Posterior vena cava (tissue), 2 donors: ENCODE data around the gene PRR23E. TPM values are rescaled to one million over a fixed set of nuclear protein-coding genes. Genes with fewer than 3 reads are reported as not detected.

ENCODE experiments used
- DNase-seq: peaks from one replicate; pipeline ENCODE4 v3.0.0-alpha.2; 2020; ENCODE audit warnings: low spot score
- intact Hi-C, 2 donors: fragments of 100-400 bp; cut with DNase I; formaldehyde crosslinking; loops; one replicate each; pipeline versions ENCODE4 v1.14.1 to v1.14.2; 2022 to 2023
- long read RNA-seq, 2 donors: library from polyadenylated mRNA; unstranded; transcript quantifications; one replicate each; pipeline ENCODE4 v2.0.0, GENCODE V29; 2020 to 2021
- total RNA-seq, 2 donors: library from RNA; stranded (reverse); fragmentation: NEBNext Ultra II Directional; extraction: Animal tissue kit (Norgen Biotek cat#: 25700); gene quantifications; one replicate each; pipeline ENCODE4 v1.2.1, GENCODE V29; 2021
- donor health status: DM: yes; HTN: yes; CAD: no.
- donor health status: DM: yes; HTN: yes; CAD: no.

The PRR23E gene
- not detected for total RNA-seq
- long read RNA-seq, donor 1, result 0 reads
- long read RNA-seq, donor 2, result 0 reads

DNA sequence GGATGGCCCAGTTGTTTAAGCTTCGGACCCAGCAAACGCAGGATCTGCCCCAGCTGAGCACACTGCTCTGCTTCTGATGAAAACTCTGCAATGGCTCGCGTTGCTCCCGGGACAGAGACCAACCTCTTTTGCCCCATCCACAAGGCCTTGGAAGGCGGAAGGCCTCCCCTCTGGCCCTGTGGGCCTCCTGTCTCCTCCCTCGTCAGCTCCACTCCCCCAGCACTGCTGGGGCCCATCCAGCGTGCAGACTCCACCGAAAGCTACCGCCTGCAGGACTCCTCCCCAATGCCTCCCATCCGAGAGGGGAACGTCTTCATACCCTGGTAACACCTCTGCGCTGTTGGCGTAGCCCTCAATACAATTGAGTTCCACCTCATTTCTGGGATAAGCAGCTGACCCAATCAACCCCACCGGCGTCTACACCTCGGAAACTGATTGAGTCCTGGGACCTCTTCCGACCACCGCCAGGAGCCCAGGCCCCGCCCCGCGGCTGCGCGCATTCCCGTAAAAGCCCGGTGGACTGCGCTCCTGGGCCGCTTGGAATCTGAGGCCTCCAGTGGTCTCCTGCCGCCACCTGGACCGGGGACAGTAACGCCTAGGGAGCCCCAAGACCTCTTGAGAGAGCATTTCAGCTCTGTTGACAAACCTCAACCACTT lies at the start of gene PRR23E:
PRR23E (plus strand) TSS at position 556 of the 657 bp plus-strand sequence. CDS start 3,555 bp downstream, outside the sequence.
- DNase-seq, result peak; percentile 74

GRCh38 chr3:127143172-127143571 lies 49.8 kb upstream of the PRR23E start:
- DNase-seq, result no peak
- intact Hi-C loops, result no loop called here

More for the DNA sequence above, at the start of gene PRR23E:
- intact Hi-C loops, result no loop called here

DNA sequence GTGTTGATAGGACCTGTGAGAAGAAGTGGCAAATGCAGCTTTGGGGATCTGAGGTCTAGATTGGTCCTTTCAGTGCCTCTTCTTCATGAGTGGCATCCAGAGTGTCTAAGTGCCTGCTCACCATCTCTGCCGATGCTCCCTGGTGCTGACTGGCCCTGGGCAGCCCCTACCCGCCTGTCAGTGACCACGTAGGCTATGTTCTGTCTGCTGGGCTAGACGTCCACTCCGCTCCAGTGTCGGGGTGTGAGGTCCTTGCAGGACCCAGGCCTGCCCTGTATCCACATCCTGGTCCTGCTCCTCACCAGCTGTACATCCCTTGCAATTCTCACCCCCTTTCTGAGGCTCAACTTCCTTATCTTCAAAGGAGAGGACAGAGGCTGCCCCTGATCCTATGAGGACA lies 48.3 kb upstream of the PRR23E start:
- intact Hi-C loops, result no loop called here
- no peak for DNase-seq

- intact Hi-C loops, result no loop called here
- no peak for DNase-seq
Observed at GRCh38 chr3:127145266-127145665, 47.7 kb upstream of the PRR23E start.

- no peak for DNase-seq
- intact Hi-C loops, result no loop called here
Observed at GRCh38 chr3:127147291-127147885, 45.5 kb upstream of the PRR23E start.

- DNase-seq, result peak; percentile 28
- intact Hi-C loops, result no loop called here
Observed at GRCh38 chr3:127149621-127150310, 43.2 kb upstream of the PRR23E start.

GRCh38 chr3:127150513-127151250 lies 42.2 kb upstream of the PRR23E start:
- intact Hi-C loops, result no loop called here
- DNase-seq, result peak; percentile 64

- DNase-seq, result peak; percentile 36
- intact Hi-C loops, result no loop called here
Observed at GRCh38 chr3:127151251-127151564, 41.7 kb upstream of the PRR23E start.

- no peak for DNase-seq
- intact Hi-C loops, result no loop called here
Observed at GRCh38 chr3:127151992-127152650, 40.8 kb upstream of the PRR23E start.

DNA sequence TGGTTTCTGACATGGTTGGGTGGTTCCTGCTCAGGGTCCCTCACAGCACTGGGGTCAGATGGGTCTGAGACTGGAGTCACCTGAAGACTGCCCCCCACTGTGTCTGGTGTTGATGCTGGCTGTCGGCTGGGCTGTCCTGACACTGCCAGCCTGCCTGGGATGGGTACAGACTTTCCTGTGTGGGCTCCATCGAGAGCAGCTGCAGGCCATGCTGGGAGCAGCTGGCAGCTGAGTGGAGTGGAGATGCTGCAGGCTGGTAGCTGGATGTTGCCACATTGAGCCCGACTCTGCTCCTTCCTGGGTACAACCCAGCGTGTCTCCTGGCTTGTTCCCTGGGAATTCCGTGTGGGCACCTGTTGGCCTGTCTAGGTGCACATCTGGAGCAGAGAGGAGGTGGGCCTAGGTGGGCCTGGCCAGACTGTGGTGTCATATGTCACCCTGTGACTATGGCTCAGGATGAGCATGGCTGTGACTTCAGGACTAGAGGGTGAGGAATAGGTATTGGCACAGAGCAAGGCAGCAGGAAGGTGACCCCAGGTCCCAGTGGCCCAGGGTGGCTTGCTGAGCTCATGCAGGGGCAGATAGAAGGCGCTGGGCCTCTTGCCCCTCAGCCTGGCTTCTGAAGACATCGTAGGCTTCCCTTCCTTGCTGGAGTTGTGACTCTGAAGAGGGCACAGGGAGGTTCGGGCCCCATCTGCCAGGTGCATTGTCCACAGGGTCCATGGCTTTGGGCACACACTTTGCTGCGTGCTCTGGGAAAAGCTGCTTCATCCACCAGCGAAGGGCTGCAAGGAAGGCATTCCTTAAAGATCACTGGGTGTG lies 40.0 kb upstream of the PRR23E start:
- DNase-seq, result peak; percentile 49
- intact Hi-C loops, result no loop called here

GRCh38 chr3:127153506-127153815 lies 39.5 kb upstream of the PRR23E start:
- intact Hi-C loops, result no loop called here

GRCh38 chr3:127156338-127157050 lies 36.4 kb upstream of the PRR23E start:
- intact Hi-C loops, result no loop called here
- peak; percentile 59 for DNase-seq

More at GRCh38 chr3:127153506-127153815, 39.5 kb upstream of the PRR23E start:
- DNase-seq, result no peak

DNA sequence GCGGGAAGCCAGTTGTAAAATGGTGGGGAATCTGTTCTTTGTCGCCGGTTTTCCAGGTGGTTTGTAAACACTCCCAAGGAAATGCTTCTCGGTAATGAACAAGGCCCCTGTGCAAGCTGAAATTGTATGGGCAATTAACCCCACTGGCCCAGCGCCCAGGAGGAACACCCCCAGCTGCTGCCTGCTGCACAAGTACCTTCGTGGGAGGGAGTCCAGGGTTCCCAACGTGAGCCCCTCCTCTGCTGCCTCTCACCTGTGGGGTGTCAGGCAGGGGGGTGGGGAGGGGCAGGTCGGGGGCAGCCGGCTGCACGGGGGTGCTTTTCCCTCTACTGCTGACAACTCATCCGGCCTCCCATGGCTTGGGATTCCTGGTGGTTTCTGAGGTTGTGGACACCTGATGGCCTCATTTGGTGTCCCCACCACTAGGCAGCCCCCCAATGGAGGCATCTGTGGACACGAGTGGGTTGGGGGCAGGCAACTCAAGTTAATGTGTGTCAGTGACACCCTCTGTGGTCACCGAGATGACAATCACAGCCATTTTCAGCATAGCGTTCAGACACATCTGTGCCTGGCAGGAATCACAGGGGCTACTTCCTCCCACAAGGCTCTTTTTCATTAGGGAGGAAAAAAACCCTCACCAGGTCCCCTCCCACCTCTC lies 35.6 kb upstream of the PRR23E start:
- intact Hi-C loops, result no loop called here
- peak; percentile 62 for DNase-seq

DNA sequence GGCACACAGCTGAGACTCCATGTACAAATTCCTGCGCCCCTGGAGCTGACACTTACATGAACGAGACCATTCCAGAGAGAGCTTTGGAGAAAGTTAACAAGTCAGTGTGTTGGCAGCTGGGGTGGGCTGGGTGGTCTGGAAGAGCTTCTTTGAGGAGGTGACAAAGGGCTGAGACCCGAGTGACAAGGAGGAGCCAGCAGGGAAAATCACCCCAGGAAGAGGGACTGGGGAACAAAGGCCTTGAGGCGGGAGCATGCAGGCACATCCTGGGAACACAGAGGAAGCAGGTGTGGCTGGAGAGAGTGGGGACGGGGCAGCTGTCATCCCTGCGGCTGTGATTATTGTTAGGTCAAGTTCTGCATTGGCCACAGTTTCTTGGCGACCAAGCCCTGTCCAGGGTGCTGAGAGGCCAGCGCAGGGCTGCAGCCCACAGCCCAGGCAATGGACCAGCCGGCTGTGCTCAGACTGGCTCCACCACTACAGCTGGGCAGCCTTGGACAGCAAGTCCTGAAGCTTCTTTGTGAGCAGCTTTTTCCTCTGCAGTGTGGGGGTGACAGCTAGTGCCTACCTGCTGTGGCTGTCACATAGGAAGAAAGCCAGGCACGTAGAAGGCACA lies 34.2 kb upstream of the PRR23E start:
- intact Hi-C loops, result no loop called here

GRCh38 chr3:127159543-127159942 lies 33.4 kb upstream of the PRR23E start:
- DNase-seq, result no peak
- intact Hi-C loops, result no loop called here

More for the DNA sequence above, 34.2 kb upstream of the PRR23E start:
- DNase-seq, result no peak

DNA sequence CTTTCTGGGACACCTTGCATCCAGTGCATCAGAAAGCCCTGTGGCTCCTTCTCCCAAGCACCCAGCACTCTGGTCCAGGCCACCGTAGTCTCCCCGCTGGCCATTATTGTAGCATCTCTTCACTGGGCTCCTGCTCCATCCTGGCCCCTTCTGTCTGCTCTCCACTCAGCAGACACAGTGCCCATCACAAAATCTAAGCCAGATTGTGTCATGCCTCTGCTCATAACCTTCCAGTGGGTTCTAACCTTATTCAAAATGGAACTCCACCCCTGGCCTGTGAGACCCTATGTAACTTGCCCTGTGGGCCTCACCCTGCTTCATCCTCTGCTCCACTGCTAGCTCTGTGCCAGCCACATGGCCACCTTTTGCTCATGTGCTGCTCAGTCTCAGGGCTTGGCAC lies 31.7 kb upstream of the PRR23E start:
- peak; percentile 58 for DNase-seq
- intact Hi-C loops, result no loop called here

DNA sequence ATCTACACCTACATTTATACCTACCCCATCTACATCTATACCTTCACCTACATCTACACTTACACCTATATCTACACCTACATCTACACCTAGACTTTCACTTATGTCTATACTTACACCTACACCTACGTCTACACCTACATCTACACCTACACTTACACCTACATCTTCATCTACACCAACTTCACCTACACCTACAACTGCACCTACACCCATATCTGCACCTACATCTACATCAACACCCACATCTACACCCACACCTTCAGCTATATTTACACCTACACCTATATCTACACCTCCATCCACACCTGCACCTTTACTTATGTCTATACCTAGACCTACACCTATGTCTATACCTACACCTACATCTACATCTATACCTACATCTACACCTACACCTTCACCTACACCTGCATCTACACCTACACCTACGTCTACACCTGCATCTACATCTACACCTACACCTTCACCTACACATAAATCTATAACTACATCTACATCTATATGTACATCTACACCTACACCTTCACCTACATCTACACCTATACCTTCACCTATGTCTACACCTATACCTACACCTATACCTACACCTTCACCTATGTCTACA lies 30.9 kb upstream of the PRR23E start:
- intact Hi-C loops, result no loop called here
- DNase-seq, result no peak
